IMR-90 (cell line): Measurements from ENCODE around the gene RAB11FIP3.
"Not testable (repeated sequence)": the region's sequence is repeated elsewhere in the genome, so short reads cannot be mapped to it uniquely, and the experiment has no call there.

Source experiments
- BHLHE40 ChIP-seq: fragments of 150-350 bp; IDR thresholded peaks from 2 replicates; pipeline ENCODE4 v1.6.1; 2016; ENCODE audit warnings: mild to moderate bottlenecking, low read depth, low read length
- CEBPB ChIP-seq: IDR thresholded peaks from 2 replicates; pipeline ENCODE4 v1.6.1; 2012; ENCODE audit warnings: low read depth, low read length, improper control_type of control experiment
- FOS ChIP-seq: fragments of 150-350 bp; IDR thresholded peaks from 2 replicates; pipeline ENCODE4 v1.6.1; 2016; ENCODE audit warnings: low read depth, low read length
- MAFK ChIP-seq: IDR thresholded peaks from 2 replicates; pipeline ENCODE4 v1.6.1; 2012; ENCODE audit warnings: low read depth, low read length, improper control_type of control experiment
- RAD21 ChIP-seq: IDR thresholded peaks from 2 replicates; pipeline ENCODE4 v1.6.1; 2012; ENCODE audit warnings: low read length, improper control_type of control experiment
- TF ChIP-seq, protein P1 (sequence below): conservative IDR thresholded peaks from 2 replicates; pipeline ENCODE4 v1.5.1; 2012; ENCODE audit warnings: mild to moderate bottlenecking, low read depth, low read length, improper control_type of control experiment

DNA sequence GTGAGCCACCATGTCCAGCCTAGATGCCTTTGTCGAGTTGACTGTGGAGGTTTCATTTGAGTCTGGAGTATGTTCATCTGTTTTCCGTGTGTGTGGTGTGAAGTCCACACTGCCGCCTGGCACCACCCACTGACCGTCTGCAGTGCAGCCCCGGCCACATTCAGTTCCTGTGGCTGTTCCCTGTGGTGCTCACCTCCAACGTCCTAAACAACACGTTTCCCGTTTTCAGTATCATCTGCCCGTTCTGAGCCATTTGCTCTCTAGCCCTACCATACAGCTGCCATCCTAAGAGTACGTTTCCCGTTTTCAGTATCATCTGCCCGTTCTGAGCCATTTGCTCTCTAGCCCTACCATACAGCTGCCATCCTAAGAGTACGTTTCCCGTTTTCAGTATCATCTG, 82.1 kb downstream of the RAB11FIP3 start:
- TF ChIP-seq MAFK, FOS, RAD21, CEBPB, BHLHE40: not testable (repeated sequence)
- TF ChIP-seq, protein P1, sequence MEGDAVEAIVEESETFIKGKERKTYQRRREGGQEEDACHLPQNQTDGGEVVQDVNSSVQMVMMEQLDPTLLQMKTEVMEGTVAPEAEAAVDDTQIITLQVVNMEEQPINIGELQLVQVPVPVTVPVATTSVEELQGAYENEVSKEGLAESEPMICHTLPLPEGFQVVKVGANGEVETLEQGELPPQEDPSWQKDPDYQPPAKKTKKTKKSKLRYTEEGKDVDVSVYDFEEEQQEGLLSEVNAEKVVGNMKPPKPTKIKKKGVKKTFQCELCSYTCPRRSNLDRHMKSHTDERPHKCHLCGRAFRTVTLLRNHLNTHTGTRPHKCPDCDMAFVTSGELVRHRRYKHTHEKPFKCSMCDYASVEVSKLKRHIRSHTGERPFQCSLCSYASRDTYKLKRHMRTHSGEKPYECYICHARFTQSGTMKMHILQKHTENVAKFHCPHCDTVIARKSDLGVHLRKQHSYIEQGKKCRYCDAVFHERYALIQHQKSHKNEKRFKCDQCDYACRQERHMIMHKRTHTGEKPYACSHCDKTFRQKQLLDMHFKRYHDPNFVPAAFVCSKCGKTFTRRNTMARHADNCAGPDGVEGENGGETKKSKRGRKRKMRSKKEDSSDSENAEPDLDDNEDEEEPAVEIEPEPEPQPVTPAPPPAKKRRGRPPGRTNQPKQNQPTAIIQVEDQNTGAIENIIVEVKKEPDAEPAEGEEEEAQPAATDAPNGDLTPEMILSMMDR, result not testable (repeated sequence)
